Measurements from ENCODE around the gene RNF167. TPM values are rescaled to one million over a fixed set of nuclear protein-coding genes. Genes with fewer than 3 reads are reported as not detected.

Gene RNF167
- total RNA-seq, 1 donor from 2014 or later, result 44.1 TPM

- DNase-seq (ENCODE audit: low read depth), result no peak
- peaks cover 15% of the 10 kb centered on the region for H3K27me3 ChIP-seq (ENCODE audit: control insufficient read depth, insufficient read depth, low read length)
- no peak overlapping the region for H3K4me3 ChIP-seq (ENCODE audit: low read depth, low read length)
- H3K36me3 ChIP-seq (ENCODE audit: control insufficient read depth, insufficient read depth, low read length), result no peaks in the 10 kb centered on the region
- TF ChIP-seq, protein P1, sequence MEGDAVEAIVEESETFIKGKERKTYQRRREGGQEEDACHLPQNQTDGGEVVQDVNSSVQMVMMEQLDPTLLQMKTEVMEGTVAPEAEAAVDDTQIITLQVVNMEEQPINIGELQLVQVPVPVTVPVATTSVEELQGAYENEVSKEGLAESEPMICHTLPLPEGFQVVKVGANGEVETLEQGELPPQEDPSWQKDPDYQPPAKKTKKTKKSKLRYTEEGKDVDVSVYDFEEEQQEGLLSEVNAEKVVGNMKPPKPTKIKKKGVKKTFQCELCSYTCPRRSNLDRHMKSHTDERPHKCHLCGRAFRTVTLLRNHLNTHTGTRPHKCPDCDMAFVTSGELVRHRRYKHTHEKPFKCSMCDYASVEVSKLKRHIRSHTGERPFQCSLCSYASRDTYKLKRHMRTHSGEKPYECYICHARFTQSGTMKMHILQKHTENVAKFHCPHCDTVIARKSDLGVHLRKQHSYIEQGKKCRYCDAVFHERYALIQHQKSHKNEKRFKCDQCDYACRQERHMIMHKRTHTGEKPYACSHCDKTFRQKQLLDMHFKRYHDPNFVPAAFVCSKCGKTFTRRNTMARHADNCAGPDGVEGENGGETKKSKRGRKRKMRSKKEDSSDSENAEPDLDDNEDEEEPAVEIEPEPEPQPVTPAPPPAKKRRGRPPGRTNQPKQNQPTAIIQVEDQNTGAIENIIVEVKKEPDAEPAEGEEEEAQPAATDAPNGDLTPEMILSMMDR (IDR thresholded peaks at IDR 0.05; ENCODE audit: insufficient read depth, low read length, poor library complexity, severe bottlenecking), result no peak
Observed at GRCh38 chr17:4895121-4895520, 44.9 kb upstream of the RNF167 start.

DNA sequence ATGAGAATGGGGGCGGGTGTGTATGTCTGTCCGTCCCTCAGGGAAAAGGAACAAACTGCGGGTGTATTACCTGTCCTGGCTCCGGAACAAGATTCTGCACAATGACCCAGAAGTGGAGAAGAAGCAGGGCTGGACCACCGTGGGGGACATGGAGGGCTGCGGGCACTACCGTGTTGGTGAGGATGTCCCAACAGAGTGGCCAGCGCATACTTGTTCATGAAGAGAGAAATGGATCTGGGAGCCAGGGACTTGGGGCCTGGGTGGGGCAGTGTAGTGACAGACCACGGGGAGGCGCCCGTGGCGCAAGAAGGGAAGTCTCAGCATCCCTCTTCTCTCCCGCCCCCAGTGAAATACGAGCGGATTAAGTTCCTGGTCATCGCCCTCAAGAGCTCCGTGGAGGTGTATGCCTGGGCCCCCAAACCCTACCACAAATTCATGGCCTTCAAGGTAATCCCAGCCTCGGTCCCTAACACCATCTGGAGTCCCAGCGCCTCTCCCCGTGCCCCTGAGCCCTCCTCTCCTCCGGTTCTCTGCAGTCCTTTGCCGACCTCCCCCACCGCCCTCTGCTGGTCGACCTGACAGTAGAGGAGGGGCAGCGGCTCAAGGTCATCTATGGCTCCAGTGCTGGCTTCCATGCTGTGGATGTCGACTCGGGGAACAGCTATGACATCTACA is 44.3 kb upstream of the RNF167 start:
- Histone ChIP-seq H3K27me3 (ENCODE audit: control insufficient read depth, insufficient read depth, low read length) (peaks cover 22% of the 10 kb centered on the region), H3K36me3 (ENCODE audit: control insufficient read depth, insufficient read depth, low read length) (no peaks in the 10 kb centered on the region), H3K4me3 (ENCODE audit: low read depth, low read length) (no peak overlapping the region)
- DNase-seq (ENCODE audit: low read depth), result no peak
- TF ChIP-seq, protein P1 (IDR thresholded peaks at IDR 0.05; ENCODE audit: insufficient read depth, low read length, poor library complexity, severe bottlenecking), result peak; percentile 11

DNA sequence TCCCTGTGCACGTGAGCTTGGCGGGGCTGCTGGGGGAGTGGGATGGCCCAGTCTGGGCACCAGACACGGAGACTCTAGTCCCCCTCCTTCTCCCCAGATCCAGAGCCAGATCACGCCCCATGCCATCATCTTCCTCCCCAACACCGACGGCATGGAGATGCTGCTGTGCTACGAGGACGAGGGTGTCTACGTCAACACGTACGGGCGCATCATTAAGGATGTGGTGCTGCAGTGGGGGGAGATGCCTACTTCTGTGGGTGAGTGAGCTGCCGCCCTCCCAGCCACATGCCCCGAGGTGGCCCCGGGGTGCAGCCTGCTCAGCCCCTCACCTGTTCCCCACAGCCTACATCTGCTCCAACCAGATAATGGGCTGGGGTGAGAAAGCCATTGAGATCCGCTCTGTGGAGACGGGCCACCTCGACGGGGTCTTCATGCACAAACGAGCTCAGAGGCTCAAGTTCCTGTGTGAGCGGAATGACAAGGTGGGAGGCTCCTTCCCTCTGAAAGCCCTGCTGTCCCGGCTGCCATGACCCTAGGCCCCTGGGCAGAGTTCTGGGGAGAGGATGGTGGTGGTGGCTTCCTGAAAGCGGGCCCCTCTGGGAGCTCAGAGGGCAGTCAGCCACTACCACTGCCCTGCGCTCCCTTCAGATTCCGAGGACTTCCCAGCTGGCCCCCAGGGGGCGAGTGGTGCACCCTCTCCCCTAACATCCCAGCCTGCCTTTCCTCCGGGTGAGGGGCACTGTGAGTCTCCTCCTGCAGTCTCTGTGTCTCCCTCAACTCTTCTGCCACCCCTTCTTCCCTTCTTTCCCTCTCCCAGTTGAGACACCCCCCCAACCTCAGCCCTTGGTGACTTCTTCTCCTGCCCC is 43.5 kb upstream of the RNF167 start:
- DNase-seq (ENCODE audit: low read depth), result no peak
- Histone ChIP-seq H3K27me3 (ENCODE audit: control insufficient read depth, insufficient read depth, low read length) (peaks cover 26% of the 10 kb centered on the region), H3K36me3 (ENCODE audit: control insufficient read depth, insufficient read depth, low read length) (no peaks in the 10 kb centered on the region), H3K4me3 (ENCODE audit: low read depth, low read length) (no peak overlapping the region)
- TF ChIP-seq, protein P1 (IDR thresholded peaks at IDR 0.05; ENCODE audit: insufficient read depth, low read length, poor library complexity, severe bottlenecking), result no peak

- no peaks in the 10 kb centered on the region for H3K36me3 ChIP-seq (ENCODE audit: control insufficient read depth, insufficient read depth, low read length)
- no peak for DNase-seq (ENCODE audit: low read depth)
- no peak overlapping the region for H3K4me3 ChIP-seq (ENCODE audit: low read depth, low read length)
- TF ChIP-seq, protein P1 (IDR thresholded peaks at IDR 0.05; ENCODE audit: insufficient read depth, low read length, poor library complexity, severe bottlenecking), result no peak
- peaks cover 26% of the 10 kb centered on the region for H3K27me3 ChIP-seq (ENCODE audit: control insufficient read depth, insufficient read depth, low read length)
Observed at GRCh38 chr17:4897198-4897687, 42.8 kb upstream of the RNF167 start.

- TF ChIP-seq, protein P1 (IDR thresholded peaks at IDR 0.05; ENCODE audit: insufficient read depth, low read length, poor library complexity, severe bottlenecking), result no peak
- H3K4me3 ChIP-seq (ENCODE audit: low read depth, low read length), result no peak overlapping the region
- peaks cover 26% of the 10 kb centered on the region for H3K27me3 ChIP-seq (ENCODE audit: control insufficient read depth, insufficient read depth, low read length)
- no peak for DNase-seq (ENCODE audit: low read depth)
- H3K36me3 ChIP-seq (ENCODE audit: control insufficient read depth, insufficient read depth, low read length), result no peaks in the 10 kb centered on the region
Observed at GRCh38 chr17:4897785-4898184, 42.3 kb upstream of the RNF167 start.

Measured in kidney epithelial cell (primary cell).